A549 (cell line): ENCODE data around the gene CFAP410. TPM values are rescaled to one million over a fixed set of nuclear protein-coding genes. Genes with fewer than 3 reads are reported as not detected.

Experiments
- ATAC-seq, 2 experiments: fragments of 200-7000 bp in 1 of 2; fragments of >200 bp in 1 of 2; cut with Nextera tagmentation in 1 of 2; cut with Tn5 transposase in 1 of 2; 3 replicates each; pipeline versions ENCODE4 v1.8.0 to v1.9.1; 2018 to 2020; ENCODE audit warnings: mild to moderate bottlenecking in 1 of 2, moderate library complexity in 1 of 2
- CTCF ChIA-PET: fragments of 300-600 bp; sonication (Branson Sonifier 250); formaldehyde crosslinking; extraction: SDS; loops from one replicate; lab custom pipeline; 2021; ENCODE audit warnings: antibody characterized with exemption, inconsistent platforms; lab: Yijun Ruan, JAX
- POLR2A ChIA-PET: fragments of 350-600 bp; formaldehyde crosslinking; extraction: SDS; loops from one replicate; lab custom pipeline; 2021; ENCODE audit warnings: antibody characterized with exemption, inconsistent platforms; lab: Yijun Ruan, JAX
- DNase-seq, 2 experiments: peaks; one replicate each; pipeline versions ENCODE4 v3.0.0 to v3.0.0-alpha.2; 2011 to 2016; ENCODE audit warnings: low read depth in 1 of 2, low spot score in 1 of 2
- FAIRE-seq: peaks from 2 replicates; lab custom pipeline; 2011; peaks lifted over from hg19 to GRCh38; lab: Jason Lieb, UNC
- H3K27ac ChIP-seq, 2 experiments: fragments of >200 bp; sonication (Bioruptor Twin); formaldehyde crosslinking; 3 replicates each; pipeline ENCODE4 v1.5.1; 2016 to 2017
- H3K4me1 ChIP-seq: fragments of >200 bp; sonication (Bioruptor Twin); formaldehyde crosslinking; 3 replicates; pipeline ENCODE4 v1.6.1; 2016
- H3K4me2 ChIP-seq: fragments of >200 bp; sonication (Bioruptor Twin); formaldehyde crosslinking; 3 replicates; pipeline ENCODE4 v1.6.1; 2016
- H3K4me3 ChIP-seq: fragments of >200 bp; sonication (Bioruptor Twin); formaldehyde crosslinking; 3 replicates; pipeline ENCODE4 v1.5.1; 2016
- H3K9me3 ChIP-seq: fragments of >200 bp; sonication (Bioruptor Twin); formaldehyde crosslinking; 3 replicates; pipeline ENCODE4 v1.6.1; 2016
- BCL3 ChIP-seq: fragments of >200 bp; sonication (Bioruptor Twin); formaldehyde crosslinking; IDR thresholded peaks from 3 replicates; pipeline ENCODE4 v1.6.1; 2016
- E2F6 ChIP-seq: IDR thresholded peaks from 2 replicates; pipeline ENCODE4 v1.6.1; 2012; ENCODE audit warnings: low read depth, borderline replicate concordance
- ELK1 ChIP-seq: fragments of 150-350 bp; IDR thresholded peaks from 2 replicates; pipeline ENCODE4 v1.6.1; 2014; ENCODE audit warnings: low read depth, mild to moderate bottlenecking, low read length
- ESRRA ChIP-seq: fragments of 150-350 bp; IDR thresholded peaks from 2 replicates; pipeline ENCODE4 v1.6.1; 2014; ENCODE audit warnings: mild to moderate bottlenecking, low read length, borderline replicate concordance
- FOSB ChIP-seq: fragments of 250-450 bp; sonication (Bioruptor Pico); IDR thresholded peaks from 2 replicates; pipeline ENCODE4 v1.5.0; 2020; ENCODE audit warnings: mild to moderate bottlenecking, moderate library complexity
- GATA3 ChIP-seq: IDR thresholded peaks from 2 replicates; pipeline ENCODE4 v1.6.1; 2012; ENCODE audit warnings: borderline replicate concordance
- HES2 ChIP-seq: fragments of >200 bp; sonication (Bioruptor Twin); formaldehyde crosslinking; IDR thresholded peaks from 2 replicates; pipeline ENCODE4 v1.6.1; 2016
- NFE2L2 ChIP-seq: fragments of 150-350 bp; conservative IDR thresholded peaks from 2 replicates; pipeline ENCODE4 v1.6.1; 2014; ENCODE audit warnings: low read length
- NR3C1 ChIP-seq: fragments of >200 bp; sonication (Bioruptor Twin); formaldehyde crosslinking; IDR thresholded peaks from 3 replicates; pipeline ENCODE4 v1.6.1; 2017
- PBX3 ChIP-seq: IDR thresholded peaks from 2 replicates; pipeline ENCODE4 v1.6.1; 2012
- POLR2A ChIP-seq: IDR thresholded peaks from 2 replicates; pipeline ENCODE4 v1.6.1; 2012; ENCODE audit warnings: mild to moderate bottlenecking, low read length
- RARB ChIP-seq: fragments of 250-450 bp; sonication (Bioruptor Pico); IDR thresholded peaks from 2 replicates; pipeline ENCODE4 v1.8.0; 2021; ENCODE audit warnings: mild to moderate bottlenecking, moderate library complexity
- RFX5 ChIP-seq: fragments of 450-650 bp; IDR thresholded peaks from 2 replicates; pipeline ENCODE4 v1.7.1; 2014; ENCODE audit warnings: antibody characterized with exemption, mild to moderate bottlenecking, moderate library complexity
- SREBF2 ChIP-seq: fragments of 450-650 bp; IDR thresholded peaks from 2 replicates; pipeline ENCODE4 v1.6.1; 2014; ENCODE audit warnings: mild to moderate bottlenecking, moderate library complexity
- TFCP2L1 ChIP-seq: fragments of 250-450 bp; sonication (Bioruptor Pico); IDR thresholded peaks from 2 replicates; pipeline ENCODE4 v1.5.0; 2021; ENCODE audit warnings: mild to moderate bottlenecking
- ZNF302 ChIP-seq: fragments of 250-450 bp; sonication (Bioruptor Pico); IDR thresholded peaks from 2 replicates; pipeline ENCODE4 v1.9.0; 2021; ENCODE audit warnings: inconsistent platforms, mild to moderate bottlenecking, moderate library complexity
- ZSCAN20 ChIP-seq: fragments of 250-450 bp; sonication (Bioruptor Pico); IDR thresholded peaks from 2 replicates; pipeline ENCODE4 v1.8.0; 2022; ENCODE audit warnings: mild to moderate bottlenecking, moderate library complexity
- WGBS: methylation state at CpG from one replicate; pipeline ENCODE4 v1.1.6; 2017; ENCODE audit errors: missing lambda C conversion rate; 5-methylcytosine and 5-hydroxymethylcytosine counted together
- polyA plus RNA-seq, 4 experiments: library from polyadenylated mRNA; depleted of rRNA in 3 of 4; stranded (reverse); fragments of >200 nt; fragmentation: RNase III in 1 of 4; extraction: RNeasy Plus Mini Kit Qiagen cat#74134 plus additional on column Dnase treatment in 1 of 4; gene quantifications; 2 replicates in 3 of 4; 3 replicates in 1 of 4; pipeline ENCODE4 v1.2.3, GENCODE V29; 2011 to 2017
- TF ChIP-seq, protein P1 (sequence below): fragments of 250-450 bp; sonication (Bioruptor Pico); IDR thresholded peaks from 2 replicates; pipeline ENCODE4 v1.5.0; 2020; ENCODE audit warnings: low read depth, mild to moderate bottlenecking, moderate library complexity

The CFAP410 gene
- polyA plus RNA-seq, 2 of the 4 experiments (the other 2 are of a cell fraction), result 3.2 to 7.1 TPM

- no peak for ATAC-seq
- Histone ChIP-seq H3K4me1 (no peaks in the 10 kb centered on the region), H3K27ac (no peak overlapping the region), H3K9me3 (no peaks in the 10 kb centered on the region), H3K4me2 (no peak overlapping the region), H3K4me3 (no peak overlapping the region)
- no peak for FAIRE-seq
- POLR2A ChIA-PET, result no interaction called here
- no peak for TF ChIP-seq BCL3
- no peak for TF ChIP-seq POLR2A
- TF ChIP-seq ESRRA, result no peak
- TF ChIP-seq, protein P1, sequence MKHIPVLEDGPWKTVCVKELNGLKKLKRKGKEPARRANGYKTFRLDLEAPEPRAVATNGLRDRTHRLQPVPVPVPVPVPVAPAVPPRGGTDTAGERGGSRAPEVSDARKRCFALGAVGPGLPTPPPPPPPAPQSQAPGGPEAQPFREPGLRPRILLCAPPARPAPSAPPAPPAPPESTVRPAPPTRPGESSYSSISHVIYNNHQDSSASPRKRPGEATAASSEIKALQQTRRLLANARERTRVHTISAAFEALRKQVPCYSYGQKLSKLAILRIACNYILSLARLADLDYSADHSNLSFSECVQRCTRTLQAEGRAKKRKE (CRISPR knock-in tag), result no peak
- TF ChIP-seq TFCP2L1 (CRISPR knock-in tag), result no peak
- TF ChIP-seq NFE2L2, result no peak
- TF ChIP-seq SREBF2, result no peak
- TF ChIP-seq, all 56 proteins: peak for 0
- DNase-seq, result no peak
- CTCF ChIA-PET, result no interaction called here
- 92% methylated on average over 13 of the region's 22 CpGs for WGBS
These were observed 27.1 kb downstream of the CFAP410 start for GRCh38 chr21:44312089-44312488.

DNA sequence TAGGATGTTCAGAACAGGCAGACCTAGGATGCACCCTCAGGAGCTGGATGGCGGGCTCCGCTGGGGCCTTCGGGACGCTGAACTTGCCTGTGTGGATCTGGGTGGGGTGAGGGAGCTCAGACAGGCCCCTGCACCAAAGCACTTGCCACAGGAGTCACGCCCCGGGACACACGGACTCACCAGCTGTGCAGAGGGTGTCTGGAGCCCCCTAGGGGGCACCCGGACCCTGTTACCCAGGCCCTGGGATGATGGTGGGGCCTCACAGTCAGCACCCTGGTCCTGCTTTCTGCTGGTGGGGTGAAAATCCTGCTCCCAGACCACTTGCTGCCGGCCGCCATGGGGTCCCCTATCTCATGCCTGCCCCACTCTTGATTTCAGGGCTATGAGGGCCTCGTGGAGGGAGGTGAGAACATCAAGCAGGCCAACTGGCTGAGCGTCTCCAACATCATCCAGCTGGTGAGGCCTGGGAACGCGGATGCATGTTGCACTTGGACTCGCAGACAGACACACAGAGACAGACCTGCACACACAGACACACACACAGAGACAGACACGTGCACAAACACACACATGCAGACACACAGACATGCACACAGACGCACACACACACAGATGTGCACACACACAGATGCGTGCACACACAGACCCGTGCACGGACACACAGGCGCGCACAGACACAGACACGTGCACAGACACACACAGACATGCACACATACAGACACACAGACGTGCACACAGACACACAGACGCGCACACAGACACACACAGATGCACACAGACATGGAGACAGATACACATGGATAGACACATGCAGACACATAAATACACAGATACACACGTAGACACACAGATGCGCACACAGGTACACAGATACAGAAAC is 28.3 kb downstream of the CFAP410 start:
- no peak for FAIRE-seq
- no peak overlapping the region for H3K4me3 ChIP-seq
- H3K4me1 ChIP-seq, result no peaks in the 10 kb centered on the region
- ChIA-PET POLR2A (no interaction called here), CTCF (no interaction called here)
- no peaks in the 10 kb centered on the region for H3K9me3 ChIP-seq
- H3K27ac ChIP-seq, result no peak overlapping the region
- TF ChIP-seq BCL3, result no peak
- no peak for TF ChIP-seq ZSCAN20 (CRISPR knock-in tag)
- TF ChIP-seq ZNF302 (CRISPR knock-in tag), result no peak
- TF ChIP-seq E2F6, result no peak
- TF ChIP-seq ELK1, result no peak
- no peak for TF ChIP-seq FOSB (CRISPR knock-in tag)
- TF ChIP-seq GATA3, result no peak
- no peak for TF ChIP-seq HES2
- no peak for TF ChIP-seq NR3C1
- TF ChIP-seq RFX5, result no peak
- TF ChIP-seq PBX3, result no peak
- no peak for TF ChIP-seq TFCP2L1 (CRISPR knock-in tag)
- no peak for TF ChIP-seq RARB (CRISPR knock-in tag)
- H3K4me2 ChIP-seq, result no peak overlapping the region
- DNase-seq, result no peak
- ATAC-seq, result no peak; a peak in 1 of 6 replicates
- WGBS, result 91% methylated on average over 18 of the region's 28 CpGs
